NB4 (cell line): ENCODE measurements around the gene A1CF.

Experiments used
- CTCF ChIP-seq: IDR thresholded peaks from one replicate; pipeline ENCODE4 v1.5.1; 2012; ENCODE audit warnings: low read depth, low read length
- MAX ChIP-seq: IDR thresholded peaks from 2 replicates; pipeline ENCODE4 v1.6.1; 2011; ENCODE audit warnings: low read depth, low read length
- MYC ChIP-seq: IDR thresholded peaks from 2 replicates; pipeline ENCODE4 v1.6.1; 2011; ENCODE audit warnings: low read depth, low read length
- POLR2A ChIP-seq: IDR thresholded peaks from 2 replicates; pipeline ENCODE4 v1.6.1; 2011; ENCODE audit warnings: mild to moderate bottlenecking; ENCODE audit not compliant: insufficient read length; ENCODE audit errors: extremely low read depth

- TF ChIP-seq POLR2A (no peak), CTCF (no peak), MAX (no peak), MYC (no peak)
These were observed 87.1 kb downstream of the A1CF start for GRCh38 chr10:50798297-50798696.
